HEK293 (cell line): ENCODE data around the gene PCLO.
"Not testable (repeated sequence)": the region's sequence is repeated elsewhere in the genome, so short reads cannot be mapped to it uniquely, and the experiment has no call there.

ENCODE experiments used
- CTCF ChIA-PET: fragments of 350-600 bp; formaldehyde crosslinking; extraction: SDS; loops from one replicate; lab custom pipeline; 2021; ENCODE audit warnings: antibody characterized with exemption; lab: Yijun Ruan, JAX
- POLR2A ChIA-PET: fragments of 300-600 bp; formaldehyde crosslinking; extraction: SDS; loops from one replicate; lab custom pipeline; 2020; ENCODE audit warnings: antibody characterized with exemption, inconsistent platforms; lab: Yijun Ruan, JAX
- H3K27ac ChIP-seq: fragments of 200-500 bp; sonication (Bioruptor generic); 2 replicates; pipeline ENCODE4 v1.5.1; 2014; ENCODE audit warnings: low read depth, low read length, control low read depth, inconsistent platforms; ENCODE audit errors: extremely low read depth
- H3K36me3 ChIP-seq, 2 experiments: fragments of 200-500 bp in 1 of 2; sonication (Bioruptor generic) in 1 of 2; 1 replicate in 1 of 2; 2 replicates in 1 of 2; pipeline ENCODE4 v1.5.1; 2014 to 2017; ENCODE audit warnings: inconsistent platforms in 2 of 2, low read length in 2 of 2; ENCODE audit not compliant: control insufficient read depth in 2 of 2, insufficient read depth in 1 of 2
- H3K4me1 ChIP-seq: fragments of 200-500 bp; sonication (Bioruptor generic); 2 replicates; pipeline ENCODE4 v1.5.1; 2014; ENCODE audit warnings: mild to moderate bottlenecking, low read length, inconsistent platforms; ENCODE audit not compliant: control insufficient read depth, insufficient read depth
- H3K4me3 ChIP-seq: 2 replicates; pipeline ENCODE4 v1.5.1; 2011; ENCODE audit warnings: low read depth, mild to moderate bottlenecking, control low read depth, low read length, moderate library complexity
- H3K9me3 ChIP-seq: fragments of 200-500 bp; sonication (Bioruptor generic); 2 replicates; pipeline ENCODE4 v1.5.1; 2014; ENCODE audit warnings: low read depth, low read length, inconsistent platforms; ENCODE audit not compliant: control insufficient read depth, insufficient read depth
- GLI2 ChIP-seq: fragments of 450-650 bp; formaldehyde crosslinking; IDR thresholded peaks from 2 replicates; pipeline ENCODE4; 2017; ENCODE audit warnings: missing biosample characterization, missing genetic modification characterization, low read depth, borderline replicate concordance
- MZF1 ChIP-seq: fragments of 450-650 bp; formaldehyde crosslinking; IDR thresholded peaks from 2 replicates; pipeline ENCODE4 v1.5.1; 2017; ENCODE audit warnings: missing biosample characterization, missing genetic modification characterization, borderline replicate concordance
- SETDB1 ChIP-seq: IDR thresholded peaks from one replicate; pipeline ENCODE4 v1.6.1; 2017; ENCODE audit warnings: mild to moderate bottlenecking, low read length, moderate library complexity, mixed read lengths; ENCODE audit not compliant: insufficient read length
- SP2 ChIP-seq: fragments of 450-650 bp; formaldehyde crosslinking; IDR thresholded peaks from 2 replicates; pipeline ENCODE4 v1.5.1; 2016; ENCODE audit warnings: missing biosample characterization, missing genetic modification characterization
- SP3 ChIP-seq: fragments of 450-650 bp; formaldehyde crosslinking; IDR thresholded peaks from 2 replicates; pipeline ENCODE4 v1.5.1; 2016; ENCODE audit warnings: missing biosample characterization, missing genetic modification characterization
- WT1 ChIP-seq: fragments of 450-650 bp; formaldehyde crosslinking; IDR thresholded peaks from 2 replicates; pipeline ENCODE4 v1.5.1; 2016; ENCODE audit warnings: missing biosample characterization, missing genetic modification characterization
- ZBTB7A ChIP-seq: fragments of 450-650 bp; formaldehyde crosslinking; IDR thresholded peaks from 2 replicates; pipeline ENCODE4 v1.5.1; 2016; ENCODE audit warnings: low read depth, missing biosample characterization, missing genetic modification characterization
- ZEB2 ChIP-seq: fragments of 450-650 bp; formaldehyde crosslinking; IDR thresholded peaks from 2 replicates; pipeline ENCODE4 v1.5.1; 2016; ENCODE audit warnings: missing biosample characterization, missing genetic modification characterization
- ZNF112 ChIP-seq: fragments of 450-650 bp; formaldehyde crosslinking; IDR thresholded peaks from 2 replicates; pipeline ENCODE4 v1.5.0; 2017; ENCODE audit warnings: missing biosample characterization, missing genetic modification characterization
- ZNF121 ChIP-seq: fragments of 450-650 bp; formaldehyde crosslinking; IDR thresholded peaks from 2 replicates; pipeline ENCODE4 v1.5.1; 2016; ENCODE audit warnings: missing biosample characterization, missing genetic modification characterization
- ZNF133 ChIP-seq: fragments of 450-650 bp; formaldehyde crosslinking; IDR thresholded peaks from 2 replicates; pipeline ENCODE4 v1.5.1; 2016; ENCODE audit warnings: missing biosample characterization, missing genetic modification characterization
- ZNF146 ChIP-seq: fragments of 450-650 bp; formaldehyde crosslinking; IDR thresholded peaks from 2 replicates; pipeline ENCODE4 v1.5.1; 2016; ENCODE audit warnings: missing biosample characterization, missing genetic modification characterization
- ZNF211 ChIP-seq: fragments of 450-650 bp; formaldehyde crosslinking; IDR thresholded peaks from 2 replicates; pipeline ENCODE4 v1.5.1; 2016; ENCODE audit warnings: low read depth, missing biosample characterization, missing genetic modification characterization
- ZNF23 ChIP-seq: fragments of 450-650 bp; formaldehyde crosslinking; IDR thresholded peaks from 2 replicates; pipeline ENCODE4 v1.5.1; 2016; ENCODE audit warnings: missing biosample characterization, missing genetic modification characterization, borderline replicate concordance
- ZNF280C ChIP-seq: fragments of 450-650 bp; formaldehyde crosslinking; IDR thresholded peaks from 2 replicates; pipeline ENCODE4 v1.5.1; 2016; ENCODE audit warnings: missing biosample characterization, missing genetic modification characterization
- ZNF302 ChIP-seq: fragments of 450-650 bp; formaldehyde crosslinking; IDR thresholded peaks from 2 replicates; pipeline ENCODE4 v1.5.1; 2016; ENCODE audit warnings: missing biosample characterization, missing genetic modification characterization, low read depth
- ZNF394 ChIP-seq: fragments of 450-650 bp; formaldehyde crosslinking; IDR thresholded peaks from 2 replicates; pipeline ENCODE4 v1.5.1; 2016; ENCODE audit warnings: missing biosample characterization, missing genetic modification characterization, mild to moderate bottlenecking, moderate library complexity, borderline replicate concordance
- ZNF398 ChIP-seq: fragments of 450-650 bp; formaldehyde crosslinking; IDR thresholded peaks from 2 replicates; pipeline ENCODE4 v1.5.1; 2017; ENCODE audit warnings: missing biosample characterization, missing genetic modification characterization
- ZNF404 ChIP-seq: fragments of 450-650 bp; formaldehyde crosslinking; IDR thresholded peaks from 2 replicates; pipeline ENCODE4 v1.5.1; 2017; ENCODE audit warnings: missing biosample characterization, missing genetic modification characterization
- ZNF529 ChIP-seq: fragments of 450-650 bp; formaldehyde crosslinking; IDR thresholded peaks from 2 replicates; pipeline ENCODE4 v1.5.1; 2017; ENCODE audit warnings: missing genetic modification characterization, missing biosample characterization; ENCODE audit not compliant: insufficient replicate concordance
- ZNF585B ChIP-seq: fragments of 450-650 bp; formaldehyde crosslinking; IDR thresholded peaks from 2 replicates; pipeline ENCODE4 v1.5.1; 2016; ENCODE audit warnings: missing biosample characterization, missing genetic modification characterization
- ZNF623 ChIP-seq: fragments of 450-650 bp; formaldehyde crosslinking; IDR thresholded peaks from 2 replicates; pipeline ENCODE4 v1.5.1; 2016; ENCODE audit warnings: missing biosample characterization, missing genetic modification characterization
- ZNF658 ChIP-seq: fragments of 450-650 bp; formaldehyde crosslinking; IDR thresholded peaks from 2 replicates; pipeline ENCODE4; 2016; ENCODE audit warnings: missing biosample characterization, missing genetic modification characterization
- ZNF660 ChIP-seq: fragments of 450-650 bp; IDR thresholded peaks from 2 replicates; pipeline ENCODE4 v1.5.1; 2018; ENCODE audit warnings: missing biosample characterization, mild to moderate bottlenecking, missing genetic modification characterization
- ZSCAN16 ChIP-seq: fragments of 450-650 bp; formaldehyde crosslinking; IDR thresholded peaks from 2 replicates; pipeline ENCODE4 v1.5.1; 2016; ENCODE audit warnings: missing biosample characterization, missing genetic modification characterization

The PCLO gene

GRCh38 chr7:83036130-83036529 lies 126.6 kb downstream of the PCLO start:
- Histone ChIP-seq H3K27ac (no peak overlapping the region), H3K36me3 (no peaks in the 10 kb centered on the region), H3K9me3 (no peaks in the 10 kb centered on the region)
- no peak for TF ChIP-seq SP2
- TF ChIP-seq ZNF585B (tag by site-specific recombination) = no peak
- no peak for TF ChIP-seq ZBTB7A (tag by site-specific recombination)
- no peak for TF ChIP-seq ZNF658
- no peak for TF ChIP-seq ZNF121 (tag by site-specific recombination)
- TF ChIP-seq ZNF133 (tag by site-specific recombination) = no peak
- no peak for TF ChIP-seq ZEB2 (tag by site-specific recombination)
- TF ChIP-seq ZNF280C (tag by site-specific recombination) = no peak
- no peak for TF ChIP-seq ZNF112 (tag by site-specific recombination)
- no peak for TF ChIP-seq ZNF23 (tag by site-specific recombination)
- no peak for TF ChIP-seq ZNF394 (tag by site-specific recombination)
- TF ChIP-seq MZF1 (tag by site-specific recombination) = no peak
- TF ChIP-seq ZNF529 (tag by site-specific recombination) = no peak
- no peak for TF ChIP-seq ZNF146 (tag by site-specific recombination)
- TF ChIP-seq SETDB1 = no peak
- no peak for TF ChIP-seq ZNF211 (tag by site-specific recombination)
- no peak for TF ChIP-seq SP3 (tag by site-specific recombination)
- no peak for TF ChIP-seq ZNF623 (tag by site-specific recombination)
- no peak for TF ChIP-seq ZNF302 (tag by site-specific recombination)
- TF ChIP-seq ZNF660 (tag by site-specific recombination) = no peak
- TF ChIP-seq, all 188 proteins: peak for 0
- CTCF ChIA-PET = no interaction called here
- Histone ChIP-seq H3K4me1 (no peaks in the 10 kb centered on the region), H3K4me3 (no peak overlapping the region)
- POLR2A ChIA-PET = no interaction called here

GRCh38 chr7:83032195-83032594 lies 130.5 kb downstream of the PCLO start:
- Histone ChIP-seq H3K4me1 (no peaks in the 10 kb centered on the region), H3K4me3 (no peak overlapping the region), H3K9me3 (no peaks in the 10 kb centered on the region), H3K36me3 (no peaks in the 10 kb centered on the region), H3K27ac (no peak overlapping the region)
- POLR2A ChIA-PET = no interaction called here
- CTCF ChIA-PET = interaction anchor here (0.6 kb wide), 1 partner anchor 284 kb away, joined by 3 read pairs; no protein-coding TSS in a partner anchor
- TF ChIP-seq ZNF398 (tag by site-specific recombination) (peak; percentile 44; the same call in 1 of the 2 replicates), ZSCAN16 (no peak), GLI2 (tag by site-specific recombination) (no peak), ZNF404 (tag by site-specific recombination) (no peak), WT1 (peak; percentile 57)

- CTCF ChIA-PET = interaction anchor here (1.5 kb wide), 1 partner anchor 18 kb away, joined by 8 read pairs; no protein-coding TSS in a partner anchor
Observed at GRCh38 chr7:83023817-83024665, 138.6 kb downstream of the PCLO start.

More at GRCh38 chr7:83023817-83024665, 138.6 kb downstream of the PCLO start:
- POLR2A ChIA-PET, H3K9me3 ChIP-seq, H3K27ac ChIP-seq, H3K36me3 ChIP-seq, H3K4me1 ChIP-seq, H3K4me3 ChIP-seq: not testable (repeated sequence)
